Stimulated activated CD4-positive, alpha-beta T cell treated with anti-CD3 and anti-CD28 coated beads, TNF-alpha, amount 100 ng/mL, for 24 hours (primary cell): ENCODE data around the gene CDC14A.

Source experiments
- DNase-seq, 3 experiments: peaks; one replicate each; pipeline ENCODE4 v3.0.0-alpha.2; 2020; ENCODE audit warnings: low read depth in 3 of 3

CDC14A gene

GRCh38 chr1:100536031-100536430 is 183.7 kb downstream of the CDC14A start:
- DNase-seq = no peak

DNA sequence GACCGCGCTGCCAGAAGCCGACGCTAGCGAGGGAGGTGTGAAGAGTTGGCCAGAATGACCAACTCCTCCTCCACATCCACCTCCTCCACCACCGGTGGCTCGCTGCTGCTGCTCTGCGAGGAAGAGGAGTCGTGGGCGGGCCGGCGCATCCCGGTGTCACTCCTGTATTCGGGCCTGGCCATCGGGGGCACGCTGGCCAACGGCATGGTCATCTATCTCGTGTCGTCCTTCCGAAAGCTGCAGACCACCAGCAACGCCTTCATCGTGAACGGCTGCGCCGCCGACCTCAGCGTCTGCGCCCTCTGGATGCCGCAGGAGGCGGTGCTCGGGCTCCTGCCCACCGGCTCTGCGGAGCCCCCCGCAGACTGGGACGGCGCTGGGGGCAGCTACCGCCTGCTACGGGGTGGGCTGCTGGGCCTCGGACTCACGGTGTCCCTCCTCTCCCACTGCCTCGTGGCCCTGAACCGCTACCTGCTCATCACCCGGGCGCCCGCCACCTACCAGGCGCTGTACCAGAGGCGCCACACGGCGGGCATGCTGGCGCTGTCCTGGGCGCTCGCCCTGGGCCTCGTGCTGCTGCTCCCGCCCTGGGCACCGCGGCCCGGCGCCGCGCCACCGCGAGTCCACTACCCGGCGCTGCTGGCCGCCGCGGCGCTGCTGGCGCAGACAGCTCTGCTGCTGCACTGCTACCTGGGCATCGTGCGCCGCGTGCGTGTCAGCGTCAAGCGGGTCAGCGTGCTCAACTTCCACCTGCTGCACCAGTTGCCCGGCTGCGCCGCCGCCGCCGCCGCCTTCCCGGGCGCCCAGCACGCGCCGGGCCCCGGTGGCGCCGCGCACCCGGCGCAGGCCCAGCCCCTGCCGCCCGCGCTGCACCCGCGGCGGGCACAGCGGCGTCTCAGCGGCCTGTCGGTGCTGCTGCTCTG is 186.9 kb downstream of the CDC14A start:
- DNase-seq = peak in 1 of 3 experiments; percentile 34

GRCh38 chr1:100539836-100540536 is 187.7 kb downstream of the CDC14A start:
- peak in 1 of 3 experiments; percentile 12 for DNase-seq

DNA sequence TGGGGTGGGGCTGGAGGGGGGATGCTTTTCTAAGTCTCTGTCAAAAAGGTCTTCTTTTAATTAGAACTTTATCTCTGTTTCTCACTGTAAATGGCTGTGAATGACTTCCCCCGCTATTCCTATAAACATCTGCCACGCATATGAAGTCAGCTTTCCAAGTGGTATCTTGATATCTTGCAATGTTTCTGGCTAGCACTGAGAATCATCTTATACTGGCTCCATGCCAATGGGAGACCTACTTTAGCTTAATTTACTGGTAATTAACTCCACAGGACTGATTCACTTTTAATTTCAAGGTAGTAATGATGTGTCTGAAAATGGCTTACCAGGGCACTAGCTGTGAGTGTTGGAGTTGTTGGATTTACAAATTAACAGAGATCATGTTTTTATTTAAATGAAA is 190.0 kb downstream of the CDC14A start:
- DNase-seq = no peak

GRCh38 chr1:100543640-100544039 is 191.3 kb downstream of the CDC14A start:
- DNase-seq = peak in 1 of 3 experiments; percentile 11

DNA sequence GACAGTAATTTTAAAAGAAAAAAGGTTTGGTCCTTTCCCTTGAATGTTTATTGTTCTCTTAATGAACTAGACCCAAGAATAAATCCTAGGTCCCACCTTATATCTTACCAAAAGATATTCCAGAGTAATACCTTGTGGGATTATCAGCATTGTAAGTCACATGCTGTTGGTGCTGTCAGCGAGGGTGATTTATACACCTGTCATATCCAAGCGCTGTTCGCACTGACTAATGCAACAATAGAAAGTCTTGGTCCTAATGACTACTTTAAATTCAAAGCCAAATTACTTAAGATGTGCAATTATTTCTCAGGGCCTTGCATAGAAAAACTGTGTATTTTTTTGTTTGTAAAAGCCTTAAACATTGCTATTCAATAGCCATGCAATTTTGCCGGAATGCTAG is 192.5 kb downstream of the CDC14A start:
- DNase-seq = no peak

DNA sequence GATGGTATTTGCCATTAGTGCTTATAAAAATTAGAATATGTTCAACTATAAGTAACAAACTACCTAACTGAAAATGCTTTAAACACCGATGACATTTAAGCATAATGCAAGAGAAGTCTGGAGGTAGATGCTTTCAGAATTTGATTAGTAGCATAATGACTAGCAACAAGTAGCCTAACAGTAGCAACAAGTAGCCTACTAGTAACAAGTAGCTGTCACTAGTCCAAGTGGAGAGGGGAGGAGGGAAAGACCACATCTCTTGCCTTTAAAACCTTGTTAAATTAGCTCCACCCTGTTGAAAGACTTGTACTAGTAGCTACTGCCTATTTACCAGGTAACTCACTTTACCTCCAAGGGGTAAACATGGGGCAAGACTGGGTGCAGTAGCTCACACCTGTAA is 193.5 kb downstream of the CDC14A start:
- no peak for DNase-seq

DNA sequence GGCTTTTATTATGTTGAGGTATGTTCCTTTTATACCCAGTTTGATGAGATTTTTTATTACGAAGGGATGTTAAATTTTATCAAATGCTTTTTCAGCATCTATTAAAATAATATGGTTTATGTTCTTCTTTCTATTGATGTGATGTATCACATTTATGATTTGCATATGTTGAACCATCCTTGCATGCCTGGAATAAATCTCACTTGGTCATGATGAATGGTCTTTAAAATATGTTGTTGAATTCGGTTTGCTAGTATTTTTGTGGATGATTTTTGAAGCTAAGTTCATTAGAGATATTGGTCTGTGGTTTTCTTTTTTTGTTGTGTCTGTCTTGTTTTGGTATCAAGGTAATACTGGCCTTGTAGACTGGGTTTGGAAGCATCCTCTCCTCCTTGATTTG is 199.7 kb downstream of the CDC14A start:
- DNase-seq = no peak

- DNase-seq = no peak
These were observed 200.6 kb downstream of the CDC14A start for GRCh38 chr1:100552922-100553321.

- no peak for DNase-seq
These were observed 203.9 kb downstream of the CDC14A start for GRCh38 chr1:100556181-100556580.

- no peak for DNase-seq
These were observed 204.8 kb downstream of the CDC14A start for GRCh38 chr1:100556925-100557605.

GRCh38 chr1:100557606-100557953 is 205.3 kb downstream of the CDC14A start:
- DNase-seq = no peak

DNA sequence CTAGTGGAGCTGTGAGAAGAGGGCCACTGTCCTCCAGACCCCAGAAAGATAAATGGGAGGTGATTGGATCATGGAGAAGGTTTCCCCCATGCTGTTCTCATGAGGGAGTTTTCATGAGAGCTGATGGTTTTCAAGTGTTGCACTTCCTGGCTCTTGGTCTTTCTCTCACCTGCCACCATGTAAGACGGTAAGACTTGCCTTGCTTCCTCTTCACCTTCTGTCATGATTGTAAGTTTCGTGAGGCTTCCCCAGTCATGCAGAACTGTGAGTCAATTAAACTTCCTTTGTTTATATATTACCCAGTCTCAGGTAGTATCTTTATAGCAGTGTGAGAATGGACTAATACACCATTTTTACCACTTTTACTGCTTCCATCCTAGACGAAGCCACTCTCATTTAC is 213.2 kb downstream of the CDC14A start:
- no peak for DNase-seq

- no peak for DNase-seq
These were observed 213.8 kb downstream of the CDC14A start for GRCh38 chr1:100565937-100566699.

GRCh38 chr1:100567062-100567461 is 214.8 kb downstream of the CDC14A start:
- DNase-seq = no peak
